ENCODE measurements around the gene ROR2. TPM values are rescaled to one million over a fixed set of nuclear protein-coding genes. Genes with fewer than 3 reads are reported as not detected.

Gene ROR2
- total RNA-seq, 1 donor from 2014 or later: 0.92 TPM

DNA sequence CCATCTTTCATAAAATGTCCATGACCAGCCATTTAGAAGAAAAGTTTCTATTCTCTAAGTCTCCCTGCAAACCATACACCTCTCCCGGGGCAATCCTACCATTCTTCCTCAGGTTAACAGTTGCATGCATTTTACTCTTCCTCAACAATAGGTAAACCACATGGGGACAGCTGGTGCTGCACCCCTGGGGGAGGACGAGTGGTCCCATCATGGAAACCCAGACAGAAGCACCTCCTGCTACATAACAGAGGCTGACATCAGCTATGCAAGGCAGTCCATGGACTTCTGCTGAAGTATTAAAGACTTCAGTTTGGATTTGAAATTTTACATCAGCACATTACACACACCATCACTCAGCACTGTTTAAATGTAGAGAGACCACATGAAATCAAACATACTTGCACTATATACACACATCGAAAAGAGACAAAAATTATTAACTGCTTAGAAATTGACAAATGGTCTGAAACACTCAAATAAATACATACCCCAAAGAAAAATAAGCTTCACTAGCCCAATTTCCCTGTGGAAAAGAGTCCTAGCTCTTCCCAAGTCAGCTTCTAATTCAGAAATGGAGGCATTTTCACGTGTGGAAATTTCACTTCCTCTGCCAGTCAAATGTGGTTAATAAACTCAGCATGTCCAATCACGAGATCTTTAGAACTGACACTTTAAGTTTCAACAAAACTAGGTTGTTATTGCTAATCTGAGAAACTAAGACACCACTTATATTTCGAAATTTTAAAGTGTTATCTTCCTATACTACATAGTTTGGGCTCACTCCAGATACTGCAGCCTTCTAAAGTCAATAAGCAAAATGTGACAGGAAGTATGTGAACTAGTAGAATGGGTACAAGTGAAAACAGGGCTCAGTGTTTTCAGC lies 173.4 kb downstream of the ROR2 start:
- no peak for ATAC-seq
- intact Hi-C loops (cut with DNase I): no loop called here
- DNase-seq (ENCODE audit: missing footprints): no peak

DNA sequence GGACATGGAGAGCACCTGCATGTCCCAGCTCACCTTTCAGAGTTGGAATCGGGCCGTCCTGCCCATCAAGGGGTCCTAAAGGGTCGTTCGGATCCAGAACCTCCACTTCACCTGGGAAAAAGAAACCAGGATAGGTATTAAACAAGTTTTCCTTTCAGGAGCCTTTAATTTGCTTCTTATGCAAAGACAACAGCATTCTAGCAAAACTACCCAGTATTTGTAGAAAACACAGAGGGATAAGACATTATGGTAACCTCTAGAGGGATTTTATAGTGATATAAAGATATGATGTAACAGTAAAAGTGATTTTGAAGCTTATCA lies 174.4 kb downstream of the ROR2 start:
- intact Hi-C loops (cut with DNase I): loop anchor here (2.0 kb wide), 1 partner anchor 175 kb away; the partner anchor contains the start of gene ROR2

DNA sequence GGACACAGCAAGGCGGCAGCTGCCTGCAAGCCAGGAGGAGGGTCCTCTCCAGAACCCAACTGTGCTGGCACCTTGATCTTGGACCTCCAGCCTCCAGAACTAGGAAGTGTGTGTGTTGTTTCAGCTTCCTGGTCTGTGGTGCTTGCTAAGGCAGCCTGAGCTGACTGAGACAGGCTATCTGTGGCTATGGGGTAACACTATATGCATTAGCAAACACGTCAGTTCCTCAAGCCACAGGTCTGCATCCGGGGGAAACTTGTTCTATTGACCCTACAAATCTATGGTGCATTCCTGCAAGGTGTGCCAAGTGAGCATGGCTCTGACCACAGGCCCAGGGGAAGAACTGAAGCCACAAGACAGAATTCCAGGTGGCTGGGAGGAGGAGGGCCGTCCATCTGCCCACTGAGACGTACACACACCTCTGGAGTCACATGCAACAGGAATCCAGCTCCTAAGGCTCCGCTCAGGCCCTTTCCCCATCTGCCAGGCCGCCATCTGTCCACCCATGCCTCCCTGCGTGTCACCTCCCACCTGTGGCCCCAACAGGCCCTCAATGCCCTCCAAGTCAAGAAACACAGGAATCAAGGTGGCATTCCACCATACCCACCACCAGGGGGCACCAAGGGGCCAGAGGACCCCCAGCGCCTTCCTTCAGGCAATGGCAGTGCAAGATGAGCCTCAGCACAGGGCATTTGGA lies 174.9 kb downstream of the ROR2 start:
- intact Hi-C loops (cut with DNase I): loop anchor here (2.0 kb wide), 1 partner anchor 176 kb away; the partner anchor contains the start of gene ROR2
- peak; percentile 75 for DNase-seq (ENCODE audit: missing footprints)
- peak; percentile 63 for ATAC-seq

More for the DNA sequence above, 174.4 kb downstream of the ROR2 start:
- no peak for DNase-seq (ENCODE audit: missing footprints)
- no peak for ATAC-seq

DNA sequence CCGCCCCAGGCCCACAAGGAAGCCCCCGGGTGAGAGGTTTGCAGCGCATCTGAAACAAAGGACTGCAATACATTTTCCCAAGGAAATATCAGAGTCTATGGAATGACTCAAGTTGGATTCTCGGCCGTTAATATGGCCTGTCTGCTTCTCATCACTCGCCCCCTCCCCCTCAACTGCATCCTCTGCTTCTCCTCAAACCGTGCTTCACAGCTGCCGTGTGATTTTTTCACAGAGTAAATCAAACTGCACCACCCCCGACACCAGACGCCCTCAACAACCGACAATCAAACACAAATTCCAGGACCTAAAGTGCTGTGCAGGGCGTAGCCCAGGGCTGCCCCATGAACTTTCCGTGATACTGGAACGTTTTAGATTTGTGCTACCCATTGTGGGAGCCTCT lies 176.9 kb downstream of the ROR2 start:
- ATAC-seq (no peak), DNase-seq (ENCODE audit: missing footprints) (no peak)
- intact Hi-C loops (cut with DNase I): no loop called here

DNA sequence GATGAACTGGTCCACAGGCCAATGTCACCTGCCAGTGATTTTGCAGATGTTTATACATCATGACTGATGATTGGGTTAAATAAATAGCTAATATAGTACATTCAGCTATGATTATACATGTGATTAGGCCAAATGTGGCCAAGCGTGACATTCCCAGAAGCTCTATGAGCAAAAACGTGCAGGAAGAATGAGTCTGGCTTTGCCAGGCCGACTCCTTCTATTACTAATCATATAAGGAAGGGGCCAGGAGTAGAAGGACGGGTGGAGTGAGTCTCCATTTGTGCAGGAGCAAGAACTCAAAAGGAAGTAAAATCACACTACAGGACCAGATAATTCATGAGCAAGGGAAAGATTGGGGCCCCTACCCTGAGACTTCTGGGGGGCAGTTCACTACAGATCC lies 178.2 kb downstream of the ROR2 start:
- ATAC-seq: no peak
- intact Hi-C loops (cut with DNase I): no loop called here
- no peak for DNase-seq (ENCODE audit: missing footprints)

DNA sequence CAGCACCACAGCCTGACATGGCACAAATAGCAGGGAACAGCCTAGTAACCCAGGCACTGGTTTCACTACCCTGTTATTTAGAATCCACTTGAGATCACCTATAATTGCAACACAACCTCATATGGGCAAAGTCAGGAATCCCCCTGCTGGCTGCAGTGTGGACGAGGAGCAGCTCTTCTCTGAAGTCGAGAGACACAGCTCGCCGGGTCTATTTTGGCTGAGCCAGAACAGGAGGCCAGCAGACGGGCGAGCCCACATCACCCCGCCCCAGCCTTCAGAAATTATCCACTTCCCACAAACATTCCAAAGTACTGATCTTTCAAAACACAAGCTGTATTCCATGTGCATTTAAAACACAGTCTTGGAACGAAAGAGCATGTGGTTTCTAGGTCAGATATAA lies 179.0 kb downstream of the ROR2 start:
- intact Hi-C loops (cut with DNase I): no loop called here
- DNase-seq (ENCODE audit: missing footprints) (no peak), ATAC-seq (peak; percentile 47)

DNA sequence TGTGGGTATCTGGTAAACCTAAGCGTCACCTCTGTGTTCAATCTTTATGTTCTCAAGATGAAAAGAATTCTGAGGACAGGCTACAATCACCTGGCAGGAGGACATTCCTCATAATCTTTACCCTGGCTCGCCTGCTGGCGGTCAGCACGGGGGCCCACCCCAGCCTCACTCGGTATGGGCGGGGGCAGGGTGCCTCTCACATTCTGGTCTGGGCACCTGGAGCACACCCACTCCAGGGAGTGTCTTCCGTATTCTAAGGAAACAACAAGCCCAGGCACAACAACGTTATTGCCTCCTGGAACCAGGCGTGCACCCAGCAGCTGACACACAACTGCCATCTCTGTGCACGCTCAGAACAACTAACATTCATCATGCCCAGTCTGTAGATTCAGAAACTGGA lies 179.8 kb downstream of the ROR2 start:
- intact Hi-C loops (cut with DNase I): no loop called here
- no peak for ATAC-seq
- peak; percentile 68 for DNase-seq (ENCODE audit: missing footprints)

DNA sequence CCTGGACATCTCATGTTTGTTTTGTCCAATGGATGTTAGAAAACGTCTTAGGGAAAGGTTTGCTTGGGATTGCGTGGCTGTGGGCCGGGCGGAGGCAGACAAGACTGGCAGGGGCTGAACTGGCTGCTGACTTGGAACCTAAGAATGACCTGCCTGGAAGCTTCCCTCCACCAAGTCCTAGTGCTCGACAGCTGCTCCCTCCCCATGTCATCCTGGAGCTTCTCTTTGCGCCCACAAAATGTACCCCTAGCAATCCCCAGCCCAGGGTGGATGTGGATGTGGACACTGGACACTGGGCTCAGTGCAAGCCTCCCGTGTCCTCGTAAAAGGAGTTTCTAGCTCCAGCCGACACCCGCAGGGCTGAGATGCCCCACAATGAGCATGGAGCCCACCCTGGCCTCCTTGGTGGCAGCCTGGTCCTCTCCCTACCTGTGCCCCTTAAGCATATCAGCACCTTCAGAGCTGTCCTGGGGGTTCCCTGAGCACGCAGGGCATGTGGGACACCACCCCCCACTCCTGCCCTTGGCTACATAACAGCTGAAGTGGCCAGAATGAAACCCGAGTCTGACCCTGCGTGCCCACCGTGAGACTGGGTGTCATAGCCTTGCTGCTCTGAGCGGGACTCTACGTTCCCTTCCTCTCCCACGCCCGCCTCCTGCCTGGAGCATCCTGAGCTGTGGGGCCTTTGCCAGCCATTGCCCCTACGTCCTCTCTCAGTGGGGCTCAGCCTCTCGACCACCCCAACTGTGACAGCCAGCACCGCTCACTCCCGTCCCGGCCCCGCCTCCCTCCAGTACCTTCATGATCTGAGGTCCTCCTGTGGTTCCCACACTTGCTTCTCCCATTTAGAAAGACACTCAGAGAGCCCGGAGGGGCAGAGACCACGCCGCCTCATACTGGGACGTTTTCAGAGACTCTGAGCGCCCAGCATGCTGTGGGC lies 180.8 kb downstream of the ROR2 start:
- no peak for ATAC-seq
- no peak for DNase-seq (ENCODE audit: missing footprints)
- intact Hi-C loops (cut with DNase I): no loop called here

DNA sequence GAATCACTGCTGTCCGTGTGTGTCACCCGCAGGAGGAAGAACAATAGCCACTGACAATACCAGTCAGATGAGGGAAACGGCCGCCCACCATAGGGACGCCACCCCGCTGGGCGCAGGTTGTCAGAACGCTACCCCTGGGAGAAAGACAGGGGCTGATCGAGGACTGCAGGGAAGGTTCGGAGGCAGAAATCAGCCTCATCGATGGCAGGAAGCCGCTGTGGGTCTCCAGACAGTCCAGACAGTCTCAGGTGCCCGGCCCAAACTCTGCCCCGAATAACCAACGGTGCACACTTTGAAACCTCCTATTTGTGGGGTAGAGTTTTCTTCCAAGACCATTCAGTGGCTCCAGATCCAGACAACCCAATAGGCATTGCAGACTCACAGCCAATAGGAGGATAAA lies 181.5 kb downstream of the ROR2 start:
- DNase-seq (ENCODE audit: missing footprints) (no peak), ATAC-seq (no peak)
- intact Hi-C loops (cut with DNase I): no loop called here

DNA sequence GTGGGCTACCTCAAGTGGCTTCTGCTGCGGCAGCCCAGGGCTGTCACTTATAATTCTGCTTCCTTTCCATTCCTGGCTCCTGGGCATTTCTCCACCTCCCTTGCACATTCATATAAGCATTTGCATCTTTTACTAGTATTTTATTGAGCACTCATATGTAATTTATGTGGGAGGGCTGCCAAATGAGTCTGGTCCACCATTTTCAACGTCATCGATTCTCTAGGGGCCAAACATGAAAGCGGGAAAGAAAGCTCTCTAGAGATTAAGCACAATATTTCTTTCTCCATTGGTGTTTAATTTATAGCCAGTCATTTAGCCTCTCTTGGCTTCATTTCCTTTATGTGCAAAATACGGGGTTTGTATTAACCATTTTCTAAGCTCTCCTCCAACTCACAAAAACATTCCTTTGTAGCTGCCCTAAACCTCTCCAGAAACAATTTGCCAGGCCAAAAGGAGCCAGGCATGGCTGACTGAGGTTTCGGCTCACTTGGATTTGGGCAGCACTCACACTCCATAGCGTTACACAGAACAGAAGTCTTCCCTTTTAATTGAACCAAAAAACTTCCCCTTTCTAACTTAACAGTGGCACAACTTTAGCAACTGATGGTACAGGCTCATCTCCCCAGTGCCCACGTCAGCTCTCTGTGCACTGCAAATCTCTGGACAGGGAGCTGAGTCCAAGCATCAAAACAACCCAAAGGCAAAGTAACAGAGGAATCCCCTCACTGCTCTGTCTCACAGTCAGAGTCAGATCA lies 183.5 kb downstream of the ROR2 start:
- no peak for DNase-seq (ENCODE audit: missing footprints)
- intact Hi-C loops (cut with DNase I): no loop called here

DNA sequence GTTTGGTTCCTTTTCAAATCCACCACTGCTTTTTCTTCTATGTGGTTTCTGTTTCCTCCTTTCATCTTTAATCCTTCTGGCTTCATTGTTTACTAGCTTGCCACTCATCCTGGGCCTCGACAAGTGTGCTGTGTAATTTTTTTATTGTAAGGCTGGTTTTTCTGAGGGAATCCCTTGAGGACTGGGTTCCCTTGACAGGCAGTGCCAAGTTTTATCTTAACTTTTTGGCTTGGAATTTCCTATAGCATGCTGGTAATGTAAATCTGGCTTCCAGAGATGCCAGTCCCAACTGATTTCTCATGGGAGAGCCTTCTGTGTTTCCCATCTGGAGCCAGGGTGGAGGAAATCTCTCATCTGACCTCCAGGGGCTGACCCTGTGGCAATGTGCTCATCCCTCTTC lies 184.7 kb downstream of the ROR2 start:
- intact Hi-C loops (cut with DNase I): no loop called here
- ATAC-seq (no peak), DNase-seq (ENCODE audit: missing footprints) (no peak)

More for the DNA sequence above, 183.5 kb downstream of the ROR2 start:
- no peak for ATAC-seq

DNA sequence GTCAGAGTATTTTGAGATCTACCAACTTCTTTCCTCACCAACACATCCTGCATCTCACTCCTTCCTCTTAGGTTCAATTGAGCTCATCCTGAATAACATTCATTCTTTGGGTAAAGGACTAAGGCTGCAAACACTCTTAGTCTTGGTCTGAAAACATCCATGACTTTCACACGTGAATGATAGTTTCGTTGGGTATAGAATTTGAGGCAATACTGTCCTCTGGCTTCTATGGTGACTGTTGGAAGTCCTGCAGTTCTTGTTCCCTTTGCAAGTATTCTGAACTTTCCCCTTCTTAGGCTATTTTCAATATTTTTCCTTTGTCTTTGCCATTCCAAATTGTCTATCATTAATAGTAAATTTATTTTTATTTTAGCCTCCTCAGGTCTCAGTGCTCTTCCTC lies 185.4 kb downstream of the ROR2 start:
- DNase-seq (ENCODE audit: missing footprints) (no peak), ATAC-seq (no peak)
- intact Hi-C loops (cut with DNase I): no loop called here

DNA sequence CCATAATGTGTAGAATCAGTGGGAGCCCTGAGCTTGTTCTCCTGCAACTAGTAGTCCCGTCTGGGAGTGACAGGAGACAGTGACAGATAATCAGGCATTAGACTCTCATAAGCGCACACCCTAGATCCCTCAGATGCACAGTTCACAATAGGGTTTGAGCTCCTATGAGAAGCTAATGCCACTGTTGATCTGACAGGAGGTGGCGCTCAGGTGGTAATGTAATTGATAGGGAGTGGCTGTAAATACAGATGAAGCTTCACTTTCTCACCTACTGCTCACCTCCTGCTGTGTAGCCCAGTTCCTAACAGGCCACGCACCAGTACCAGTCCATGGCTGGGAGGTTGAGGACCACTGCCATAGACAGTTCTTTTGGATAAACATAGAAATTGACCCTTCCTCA lies 188.7 kb downstream of the ROR2 start:
- no peak for DNase-seq (ENCODE audit: missing footprints)
- ATAC-seq: no peak
- intact Hi-C loops (cut with DNase I): no loop called here

DNA sequence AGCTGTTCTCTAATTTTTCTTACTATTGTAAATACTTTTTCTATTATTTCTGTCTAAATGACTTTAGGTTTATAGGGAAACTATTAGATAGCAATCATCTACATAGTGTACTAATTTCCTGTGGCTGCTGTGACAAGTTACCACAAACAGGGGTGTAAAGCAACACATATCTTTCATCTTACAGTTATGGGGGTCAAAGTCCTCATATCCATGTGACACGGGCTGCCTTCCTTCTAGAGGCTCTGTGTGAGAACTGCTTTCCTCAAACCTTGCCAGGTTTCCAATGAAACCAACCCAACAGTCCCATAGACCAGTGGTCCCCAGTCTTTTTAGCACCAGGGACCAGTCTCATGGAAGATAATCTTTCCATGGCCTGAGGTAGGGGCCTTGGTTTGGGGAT lies 189.1 kb downstream of the ROR2 start:
- intact Hi-C loops (cut with DNase I): no loop called here
- DNase-seq (ENCODE audit: missing footprints) (no peak), ATAC-seq (no peak)

DNA sequence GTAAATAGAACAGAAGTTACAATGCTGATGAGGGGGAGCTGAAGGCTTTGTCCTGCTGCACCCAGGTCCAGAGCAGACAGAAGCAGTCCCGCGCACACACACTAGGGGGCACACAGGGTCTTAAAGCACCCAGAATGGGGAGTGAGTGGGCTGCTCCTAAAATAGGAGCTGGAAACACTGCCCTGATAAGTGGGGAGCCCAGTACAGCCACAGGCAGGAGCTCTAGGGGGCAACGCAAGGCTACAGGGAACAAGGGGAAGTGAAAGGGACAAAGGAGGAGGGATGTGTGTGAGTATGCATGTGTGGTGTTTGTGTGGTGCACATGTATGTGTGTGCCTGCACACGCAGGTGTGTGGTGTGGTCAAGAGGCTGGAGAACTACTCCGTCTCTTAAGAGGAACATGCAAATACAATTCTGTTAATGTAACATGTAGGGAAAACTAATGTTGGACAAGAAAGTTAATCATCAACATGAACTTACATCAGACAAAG lies 191.5 kb downstream of the ROR2 start:
- no peak for DNase-seq (ENCODE audit: missing footprints)
- ATAC-seq: no peak
- intact Hi-C loops (cut with DNase I): no loop called here

DNA sequence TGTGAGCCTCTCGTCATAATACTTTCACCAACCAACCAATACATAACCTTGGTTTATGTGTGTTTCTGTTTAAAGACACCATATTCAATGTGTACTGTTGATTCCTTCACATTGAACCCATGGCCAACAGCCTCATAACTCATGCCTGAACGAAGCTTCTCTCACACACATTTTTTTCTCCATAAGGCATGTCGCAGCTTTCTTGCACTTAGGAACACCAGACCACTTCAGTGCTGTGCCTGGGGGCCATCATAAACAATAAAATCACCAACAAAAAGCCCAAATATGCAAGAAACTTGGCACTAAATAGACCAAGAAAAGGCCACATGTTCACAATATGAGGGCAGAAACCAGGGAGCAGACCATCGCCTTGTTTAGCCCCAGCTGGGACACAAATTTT lies 192.2 kb downstream of the ROR2 start:
- ATAC-seq (no peak), DNase-seq (ENCODE audit: missing footprints) (no peak)
- intact Hi-C loops (cut with DNase I): no loop called here

DNA sequence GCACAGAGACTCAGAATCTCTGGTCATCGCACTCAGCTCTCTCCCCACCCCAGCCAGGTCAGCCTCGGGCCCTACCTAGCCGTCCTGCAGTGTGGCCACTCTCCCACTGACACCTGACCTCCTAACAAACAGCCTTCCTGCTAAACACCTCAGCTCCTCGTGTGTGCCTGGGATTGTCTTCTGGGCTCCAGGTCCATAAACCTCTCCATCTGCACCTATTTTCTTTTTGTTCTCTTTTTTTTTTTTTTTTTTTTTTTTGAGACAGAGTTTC lies 193.6 kb downstream of the ROR2 start:
- ATAC-seq: no peak
- no peak for DNase-seq (ENCODE audit: missing footprints)
- intact Hi-C loops (cut with DNase I): no loop called here

DNA sequence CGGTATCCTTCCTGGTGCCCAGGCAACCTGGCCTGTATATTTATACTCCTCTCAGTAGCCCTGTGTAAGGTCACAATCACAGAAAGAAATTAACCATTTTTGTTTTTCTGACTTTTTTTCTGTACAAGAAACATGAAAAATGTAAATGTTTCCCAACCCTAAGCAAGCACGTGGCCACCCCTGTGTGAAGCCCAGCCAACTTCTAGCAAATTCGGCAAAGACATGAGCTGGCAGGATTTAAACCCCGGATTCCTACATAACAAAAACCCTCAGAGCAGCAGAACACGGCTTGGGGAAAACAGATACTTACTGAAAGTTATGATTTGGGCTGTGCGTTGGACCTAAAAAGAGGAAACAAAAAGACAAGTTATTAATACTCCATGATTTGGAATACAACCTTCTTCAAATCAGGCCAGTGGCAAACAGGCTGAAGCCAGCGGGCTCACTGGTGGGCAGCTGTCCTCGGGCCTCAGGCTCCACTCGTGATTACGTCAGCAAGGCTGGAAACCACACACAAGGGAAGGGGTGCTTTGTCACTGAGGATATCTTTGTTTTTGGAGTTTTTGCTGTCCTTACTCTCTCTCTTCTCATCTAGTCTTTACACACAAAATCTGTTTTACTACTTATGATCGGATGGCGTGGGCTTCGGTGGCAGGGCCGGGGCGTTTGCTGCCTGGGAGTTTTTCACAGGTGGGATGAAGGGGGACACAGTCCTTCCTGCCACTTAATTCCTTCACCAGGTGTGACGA lies 194.1 kb downstream of the ROR2 start:
- DNase-seq (ENCODE audit: missing footprints) (no peak), ATAC-seq (no peak)
- intact Hi-C loops (cut with DNase I): no loop called here

Measured in Right ventricle myocardium inferior (tissue), 1 donor.